Amygdala (tissue), 56 donors: ENCODE measurements around the gene TEF.
"Not testable (repeated sequence)": the region's sequence is repeated elsewhere in the genome, so short reads cannot be mapped to it uniquely, and the experiment has no call there.

Source experiments
- DNase-seq, 56 donors: peaks; one replicate each; lab custom pipeline; 2025; lab: John Stamatoyannopoulos, UW

TEF gene

DNA sequence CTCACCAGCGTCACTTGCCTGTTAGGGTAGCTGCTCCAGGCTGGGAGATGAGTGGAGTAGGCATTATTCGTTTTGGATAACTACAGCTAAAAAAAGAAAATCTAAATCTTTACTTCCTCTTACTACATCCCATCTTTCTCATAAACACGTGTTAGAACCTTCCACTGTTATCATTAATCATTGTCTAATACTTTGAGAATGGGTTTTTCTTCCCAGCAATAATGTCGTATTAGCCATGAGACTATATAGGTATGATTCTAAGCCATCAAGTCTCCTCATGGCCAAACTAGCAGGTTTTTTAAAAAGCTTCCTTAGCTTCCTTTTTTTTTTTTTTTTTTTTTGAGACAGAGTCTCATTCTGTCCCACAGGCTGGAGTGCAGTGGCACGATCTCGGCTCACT, 3.9 kb upstream of the TEF start:
- DNase-seq: no peak

- DNase-seq: no peak
Observed at GRCh38 chr22:41380993-41381328, 781 bp upstream of the TEF start.

DNA sequence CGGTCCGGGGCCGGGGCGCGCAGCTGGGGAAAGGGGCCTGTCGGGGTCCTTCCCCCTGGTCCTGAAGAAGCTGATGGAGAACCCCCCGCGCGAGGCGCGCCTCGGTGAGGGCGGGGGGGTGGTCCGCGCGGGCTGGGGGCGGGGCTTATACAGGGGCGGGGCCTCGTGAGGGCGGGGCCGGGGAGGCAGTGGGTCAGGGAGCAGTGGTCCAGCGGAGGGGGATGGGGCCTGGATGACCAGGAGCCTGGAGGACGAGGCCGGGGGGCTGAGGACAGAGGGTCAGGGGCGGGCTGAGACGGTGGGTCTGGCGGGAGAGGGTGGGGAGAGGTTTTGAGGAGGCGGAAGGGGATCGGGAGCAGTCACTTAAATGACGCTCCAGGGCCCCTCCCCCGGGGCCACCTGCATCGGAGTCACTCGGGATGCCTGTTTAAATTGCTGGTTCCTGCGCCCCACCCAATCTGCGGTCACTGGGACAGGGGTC, 396 bp downstream of the TEF start:
- DNase-seq: peak in 51 of 56 donors; percentile 43 to 96 (median 80)

- peak in 11 of 56 donors; percentile 29 to 61 (median 51) for DNase-seq
Observed at GRCh38 chr22:41382610-41383009, 868 bp downstream of the TEF start.

DNA sequence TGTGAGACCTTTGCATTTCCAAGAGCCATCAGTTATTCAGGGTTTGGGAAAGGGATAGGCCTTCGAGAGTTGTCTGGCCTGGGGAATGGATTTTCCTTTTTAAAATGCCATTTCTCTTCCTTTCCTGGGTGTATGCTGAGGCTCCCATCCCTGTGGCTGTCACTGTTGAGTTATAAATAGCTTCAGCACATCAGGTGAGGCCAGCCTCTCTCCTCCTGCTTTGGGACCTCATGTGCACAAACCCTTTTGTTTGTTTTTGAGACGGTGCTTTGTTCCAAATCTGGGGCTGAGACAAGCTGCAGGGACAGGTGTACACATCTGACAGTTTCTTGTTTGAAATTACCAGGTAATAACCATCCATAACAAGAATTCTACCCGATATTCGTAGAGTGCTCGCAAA, 1.3 kb downstream of the TEF start:
- no peak for DNase-seq

- DNase-seq: no peak
Observed at GRCh38 chr22:41384128-41384527, 2.4 kb downstream of the TEF start.

- DNase-seq: no peak
Observed at GRCh38 chr22:41387341-41387740, 5.6 kb downstream of the TEF start.

DNA sequence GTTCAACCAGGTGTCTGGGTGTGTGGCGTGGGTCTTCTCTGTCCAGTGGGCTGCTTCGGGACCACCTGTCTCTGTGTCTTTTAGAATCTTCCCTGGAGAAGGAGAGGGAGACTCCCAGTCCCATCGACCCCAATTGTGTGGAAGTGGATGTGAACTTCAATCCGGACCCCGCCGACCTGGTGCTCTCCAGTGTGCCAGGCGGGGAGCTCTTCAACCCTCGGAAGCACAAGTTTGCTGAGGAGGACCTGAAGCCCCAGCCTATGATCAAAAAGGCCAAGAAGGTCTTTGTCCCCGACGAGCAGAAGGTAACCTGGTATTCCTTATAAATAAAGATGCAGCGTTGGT, 12.2 kb downstream of the TEF start:
- no peak for DNase-seq

GRCh38 chr22:41395531-41396240, 13.9 kb downstream of the TEF start:
- no peak for DNase-seq

- no peak for DNase-seq
Observed at GRCh38 chr22:41397143-41397811, 15.5 kb downstream of the TEF start.

DNA sequence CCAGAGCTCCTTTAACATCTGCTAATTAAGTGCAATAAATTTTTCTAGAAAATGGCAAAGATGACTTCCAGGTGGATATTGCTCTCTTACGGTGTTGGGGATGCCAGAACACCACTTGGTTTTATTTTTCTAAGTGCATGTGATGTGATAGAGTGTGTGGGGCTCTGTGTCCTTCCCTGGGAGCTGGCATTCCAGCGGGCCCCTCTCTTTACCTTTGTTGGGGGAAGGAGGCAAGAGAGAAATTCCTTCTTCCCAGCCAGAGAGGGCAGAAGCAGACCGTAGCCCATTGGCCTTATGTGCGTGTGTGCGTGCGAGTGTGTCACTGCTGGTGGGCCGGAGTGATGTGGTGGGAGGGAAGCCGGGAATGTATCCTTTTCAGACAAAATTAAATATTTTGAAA, 17.2 kb downstream of the TEF start:
- DNase-seq: no peak

- DNase-seq: peak in 54 of 56 donors; percentile 54 to 94 (median 84)
Observed at GRCh38 chr22:41401781-41402648, 20.3 kb downstream of the TEF start.

DNA sequence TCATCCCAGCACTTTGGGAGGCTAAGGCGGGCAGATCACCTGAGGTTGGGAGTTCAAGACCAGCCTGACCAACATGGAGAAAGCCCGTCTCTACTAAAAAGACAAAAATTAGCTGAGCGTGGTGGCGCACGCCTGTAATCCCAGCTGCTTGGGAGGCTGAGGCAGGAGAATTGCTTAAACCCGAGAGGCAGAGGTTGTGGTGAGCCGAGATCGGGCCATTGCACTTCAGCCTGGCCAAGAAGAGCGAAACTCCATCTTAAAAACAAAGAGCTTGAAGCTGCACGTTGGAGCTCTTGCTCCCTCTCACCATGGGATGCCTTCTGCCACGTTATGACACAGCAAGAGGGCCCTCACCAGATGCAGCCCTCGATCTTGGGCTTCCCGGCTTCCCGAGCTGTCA, 21.1 kb downstream of the TEF start:
- not testable (repeated sequence) for DNase-seq

DNA sequence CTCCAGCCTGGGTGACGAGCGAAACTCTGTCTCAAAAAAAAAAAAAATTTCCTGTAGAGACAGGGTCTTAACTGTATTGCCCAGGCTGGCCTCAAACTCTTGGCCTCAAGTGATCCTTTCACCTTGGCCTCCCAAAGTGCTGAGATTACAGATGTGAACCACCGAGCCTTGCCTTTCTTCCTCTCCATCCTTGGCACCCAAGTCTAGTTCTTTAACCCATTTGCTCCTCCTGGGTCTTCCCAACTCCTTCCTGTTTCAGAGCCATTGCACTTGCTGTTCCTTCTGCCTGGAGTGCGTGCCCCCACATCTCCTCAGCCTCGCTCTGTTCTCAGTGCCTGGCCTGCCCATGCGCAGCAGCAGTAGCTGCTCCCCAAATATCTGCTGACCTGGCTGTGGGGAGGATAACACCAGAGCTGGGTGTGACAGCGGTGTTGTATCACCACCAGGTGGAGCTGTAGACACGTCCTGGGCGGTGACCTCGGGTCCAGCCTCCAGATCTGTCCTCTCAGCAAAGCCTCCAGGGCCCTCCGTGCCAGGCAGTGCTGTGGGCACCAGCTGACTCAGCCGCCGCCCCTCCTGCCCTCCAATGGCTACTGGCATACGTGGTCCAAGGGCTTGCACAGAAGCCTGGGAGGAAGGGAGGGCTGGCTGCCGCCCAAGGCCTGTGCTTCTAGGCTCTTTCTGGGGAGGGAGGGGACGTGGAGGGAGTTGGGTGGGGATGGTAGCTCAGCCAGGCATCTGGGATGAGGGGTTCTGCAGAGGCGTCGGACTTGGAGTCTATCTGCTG, 22.0 kb downstream of the TEF start:
- DNase-seq: peak; percentile 64 to 100 (median 96)

GRCh38 chr22:41405588-41405987, 23.8 kb downstream of the TEF start:
- DNase-seq: no peak

DNA sequence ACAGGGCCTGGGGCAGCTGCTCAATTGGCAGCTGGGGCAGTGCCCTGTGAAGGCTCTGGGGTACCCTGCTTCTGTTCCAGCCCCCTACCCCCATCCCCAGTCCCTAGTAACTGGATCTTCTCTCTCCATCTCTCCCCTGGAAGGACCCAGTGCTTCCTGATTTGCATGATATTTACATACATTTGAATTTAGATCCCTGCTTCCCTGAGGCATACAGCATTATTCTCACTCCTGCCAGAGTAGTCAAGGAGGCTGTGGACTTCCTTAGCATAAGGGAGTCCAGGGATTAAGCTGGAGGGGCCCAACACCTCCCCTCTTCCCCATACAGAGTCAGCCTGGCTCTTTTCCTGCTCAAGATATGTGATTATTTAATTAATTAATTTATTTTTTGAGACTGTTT, 24.7 kb downstream of the TEF start:
- no peak for DNase-seq

GRCh38 chr22:41407433-41407832, 25.7 kb downstream of the TEF start:
- DNase-seq: no peak

- DNase-seq: no peak
Observed at GRCh38 chr22:41408665-41409064, 26.9 kb downstream of the TEF start.

DNA sequence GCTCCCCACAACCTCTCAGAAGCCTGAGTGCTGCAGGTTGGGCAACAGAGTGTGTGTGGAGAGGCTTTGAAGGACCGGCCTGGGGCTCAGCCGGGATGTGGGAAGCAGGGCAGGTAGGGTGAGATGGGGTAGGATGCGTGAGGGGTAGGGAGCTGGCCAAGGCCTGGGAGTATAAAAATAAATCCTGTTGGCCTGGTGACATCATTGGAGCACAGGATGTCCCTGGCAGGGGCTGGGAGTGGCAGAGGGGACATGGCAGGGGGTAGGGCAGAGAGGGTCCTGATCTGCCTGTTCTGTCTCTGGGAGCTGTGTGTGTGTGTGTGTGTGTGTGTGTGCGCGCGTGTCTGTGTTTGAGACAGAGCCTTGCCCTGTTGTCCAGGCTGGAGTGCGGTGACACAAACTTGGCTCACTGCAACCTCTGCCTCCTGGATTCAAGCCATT, 28.6 kb downstream of the TEF start:
- DNase-seq: peak in 14 of 56 donors; percentile 20 to 67 (median 34)
